NCI-H2227 treated with DMSO at 0.1 percent for 48 hours (cell line): ENCODE results near the gene DGKE.
A peak's percentile ranks its signal among the peaks of the same experiment; 100 is the strongest.

ENCODE experiments used
- DNase-seq: peaks from one replicate; lab custom pipeline; 2025; lab: John Stamatoyannopoulos, UW

The DGKE gene

DNA sequence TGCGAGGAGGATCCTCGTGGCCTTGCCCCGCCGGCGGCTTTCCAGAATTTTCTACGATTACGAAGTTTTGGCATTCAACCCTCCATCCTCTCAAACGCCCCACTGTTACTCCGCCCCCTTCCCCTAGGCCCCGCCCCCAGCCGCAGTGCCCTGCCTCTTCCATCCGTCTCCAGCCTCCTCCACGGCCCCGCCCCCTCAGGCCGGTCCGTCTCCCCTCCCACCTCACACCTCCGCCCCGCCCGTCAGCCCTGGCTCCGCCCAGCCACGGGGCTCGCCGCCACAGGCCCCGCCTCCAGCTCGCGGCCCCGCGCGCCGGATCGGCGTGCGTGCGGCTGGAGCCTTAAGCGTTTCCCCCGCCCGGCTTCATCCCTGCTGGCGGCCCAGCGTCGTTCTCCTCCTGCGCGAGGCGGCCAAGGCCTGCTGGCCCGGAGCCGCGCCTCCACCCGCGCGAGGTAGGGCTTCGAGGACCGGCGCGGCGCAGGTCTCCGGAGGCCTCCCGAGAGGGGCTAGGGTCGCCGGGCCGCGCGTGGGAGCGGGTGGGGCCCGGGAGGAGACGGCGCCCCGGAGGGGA lies at the start of gene DGKE, which contains the start of gene C17orf67:
Gene DGKE, plus strand, starts transcription at position 343 of the 571 bp plus-strand sequence. CDS start 645 bp downstream, outside the sequence.
Gene C17orf67, minus strand, starts transcription at position 112 of the 571 bp plus-strand sequence. CDS start 18,110 bp downstream, outside the sequence.
- peak; percentile 91 for DNase-seq

DNA sequence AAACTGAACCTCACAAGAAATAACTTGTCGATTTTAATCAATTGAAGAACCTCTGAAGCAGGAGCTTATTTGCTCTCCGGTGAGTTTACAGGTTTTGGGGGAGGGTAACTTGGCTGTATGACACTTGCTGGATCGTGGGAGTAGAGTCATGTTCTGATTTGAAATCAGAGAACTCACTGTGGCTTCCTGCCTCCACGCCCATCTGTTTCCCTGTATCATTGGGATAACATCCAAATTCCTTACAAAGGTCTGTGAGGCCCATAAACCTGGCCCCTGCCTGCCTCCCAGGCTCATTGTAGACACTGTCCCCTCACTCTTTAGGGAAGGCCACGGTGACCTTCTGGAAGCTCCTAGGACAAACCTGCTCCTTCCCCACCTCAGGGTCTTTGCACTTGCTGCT lies 48.5 kb upstream of the DGKE start:
- no peak for DNase-seq

- DNase-seq: no peak
These were observed 47.8 kb upstream of the DGKE start for GRCh38 chr17:56785997-56786680.

DNA sequence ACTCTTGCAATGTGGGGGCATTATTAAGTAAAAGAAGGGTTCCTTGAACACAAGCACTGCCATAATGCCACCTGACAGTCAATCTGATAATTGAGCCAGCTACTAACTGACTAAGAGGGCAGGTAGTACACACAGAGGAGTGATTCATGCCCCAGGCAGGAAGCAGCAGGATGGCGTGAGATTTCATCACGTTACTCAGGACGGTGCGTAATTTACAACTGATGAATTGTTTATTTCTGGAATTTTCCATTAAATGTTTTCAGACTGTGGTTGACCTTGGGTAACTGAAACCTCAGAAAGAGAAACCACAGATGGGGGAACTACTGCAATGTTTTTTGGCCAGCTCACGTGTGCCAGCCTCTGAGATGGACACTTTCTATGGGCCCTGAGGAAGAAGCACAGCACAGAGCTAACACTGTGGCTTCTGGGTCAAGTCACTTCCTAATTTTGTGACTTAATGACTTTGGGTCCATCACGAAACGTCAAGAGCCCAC lies 46.9 kb upstream of the DGKE start:
- no peak for DNase-seq

GRCh38 chr17:56792267-56792666 lies 41.7 kb upstream of the DGKE start:
- no peak for DNase-seq

DNA sequence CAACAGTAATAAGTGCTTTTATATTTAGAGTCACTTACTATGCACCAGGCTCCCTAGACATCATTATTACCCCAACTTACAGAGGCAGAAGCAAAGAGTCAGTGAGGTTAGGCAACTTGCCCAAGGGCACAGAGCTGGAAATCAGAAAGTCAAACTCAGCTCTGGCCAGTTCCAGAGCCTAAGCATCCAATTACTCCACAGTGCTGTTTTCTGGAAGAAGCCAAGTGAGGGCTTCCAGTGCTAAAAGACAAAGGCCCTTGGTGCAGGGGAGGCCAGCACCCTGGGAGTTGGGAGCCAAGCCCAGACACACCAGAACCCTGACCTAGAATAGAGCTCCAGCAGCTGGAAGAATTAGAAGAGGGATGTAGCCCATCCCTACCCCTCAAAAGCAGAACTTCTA lies 40.4 kb upstream of the DGKE start:
- no peak for DNase-seq

DNA sequence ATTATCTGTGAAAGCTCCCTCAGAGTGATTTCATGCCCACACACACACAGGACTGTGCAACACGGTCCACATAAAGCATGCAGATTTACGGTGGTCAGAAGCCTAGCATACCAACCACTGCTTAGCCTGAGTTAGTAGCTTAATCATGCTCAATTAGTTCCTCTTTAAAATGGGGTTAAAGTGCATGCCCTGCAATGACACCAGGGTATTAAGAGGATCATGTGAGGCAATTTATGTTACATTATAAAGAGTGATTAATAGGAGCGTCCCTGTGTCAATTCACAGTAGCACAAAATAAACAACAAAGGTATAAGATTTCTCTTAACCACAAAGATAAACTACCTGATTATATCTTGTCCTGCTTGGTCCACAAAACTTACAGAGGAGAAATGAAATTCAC lies 40.0 kb upstream of the DGKE start:
- DNase-seq: no peak

DNA sequence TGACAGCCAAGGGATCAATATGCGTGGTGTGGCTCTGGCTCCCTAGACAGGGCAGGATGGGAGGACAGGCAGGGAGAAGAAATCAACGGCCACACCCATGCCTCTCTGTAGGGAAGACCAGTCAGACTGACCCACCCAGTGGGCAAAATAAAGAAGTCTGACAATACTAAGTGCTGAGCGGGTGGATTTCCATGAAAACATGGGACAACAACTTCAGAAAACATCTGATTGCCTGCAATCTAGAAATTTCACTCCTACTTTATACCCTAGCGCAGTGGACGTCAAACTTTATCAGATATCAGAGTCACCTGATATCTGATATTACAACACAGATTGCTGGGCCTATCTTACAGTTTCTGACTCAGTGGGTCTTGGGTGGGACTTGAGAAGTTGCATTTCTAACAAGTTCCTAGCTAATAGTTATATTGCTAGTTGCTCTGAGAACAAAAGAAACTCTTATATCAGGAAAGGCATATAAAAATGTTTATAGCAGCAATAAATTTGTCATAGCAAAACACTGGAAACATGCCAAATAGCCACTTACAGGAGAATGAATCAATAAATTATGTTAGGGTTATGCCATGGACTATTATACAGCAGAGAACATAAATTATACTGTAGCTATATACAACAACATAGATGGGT lies 38.6 kb upstream of the DGKE start:
- no peak for DNase-seq

- no peak for DNase-seq
These were observed 37.4 kb upstream of the DGKE start for GRCh38 chr17:56796536-56796935.

DNA sequence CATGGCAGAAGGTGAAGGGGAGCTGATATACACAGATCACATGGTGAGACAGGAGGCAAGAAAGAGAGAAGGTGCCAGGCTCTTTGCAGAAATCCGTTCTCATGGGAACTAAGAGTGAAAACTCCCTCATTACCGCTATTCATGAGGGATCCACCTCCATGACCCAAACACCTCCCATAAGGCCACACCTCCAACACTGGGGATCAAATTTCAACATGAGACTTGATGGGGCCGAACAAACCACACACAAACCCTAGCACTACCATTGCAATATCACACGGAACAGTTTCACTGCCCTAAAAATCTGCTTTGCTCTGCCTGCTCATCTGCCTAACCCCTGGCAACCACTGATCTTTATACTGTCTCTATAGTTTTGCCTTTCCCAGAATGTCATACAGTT lies 35.0 kb upstream of the DGKE start:
- no peak for DNase-seq

- no peak for DNase-seq
These were observed 32.3 kb upstream of the DGKE start for GRCh38 chr17:56801459-56802178.

DNA sequence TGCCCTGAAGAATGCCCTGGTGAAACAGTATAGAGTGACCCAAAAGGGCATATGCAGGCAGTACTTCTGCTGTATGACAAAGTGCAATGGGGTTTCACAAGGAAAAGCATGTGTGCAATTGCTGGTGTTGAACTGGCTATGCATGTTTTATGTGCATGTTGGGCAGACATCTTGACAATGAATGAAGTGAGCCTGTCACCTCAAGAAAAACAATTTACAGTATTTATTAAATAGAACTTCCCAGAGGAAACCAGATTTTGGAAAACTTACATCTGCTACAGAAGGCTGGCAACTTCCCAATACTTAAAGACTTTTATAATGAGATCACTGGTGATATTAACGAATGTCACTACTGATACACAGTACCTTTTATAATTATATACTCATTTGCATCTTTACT lies 30.9 kb upstream of the DGKE start:
- no peak for DNase-seq

- DNase-seq: no peak
These were observed 29.5 kb upstream of the DGKE start for GRCh38 chr17:56804454-56804853.

DNA sequence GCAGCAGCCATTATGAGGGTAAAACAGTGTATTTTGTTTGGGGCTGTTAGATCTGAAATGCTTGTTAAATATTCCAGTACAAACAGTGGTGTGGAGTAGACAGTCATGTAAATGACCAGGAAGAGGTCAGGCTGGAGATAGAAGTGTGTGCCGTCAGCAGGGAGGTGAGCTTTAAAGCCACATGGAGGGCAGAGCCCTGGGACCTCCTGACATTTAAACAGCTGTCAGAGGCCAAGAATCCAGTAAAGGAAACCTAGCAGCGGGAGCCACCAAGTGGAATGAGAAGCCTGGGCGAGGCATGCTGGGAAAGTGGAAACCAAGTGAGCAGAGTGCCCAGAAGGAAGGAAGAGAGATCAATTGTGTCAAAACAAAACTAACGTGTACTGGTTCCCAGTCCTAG lies 27.0 kb upstream of the DGKE start:
- DNase-seq: no peak

DNA sequence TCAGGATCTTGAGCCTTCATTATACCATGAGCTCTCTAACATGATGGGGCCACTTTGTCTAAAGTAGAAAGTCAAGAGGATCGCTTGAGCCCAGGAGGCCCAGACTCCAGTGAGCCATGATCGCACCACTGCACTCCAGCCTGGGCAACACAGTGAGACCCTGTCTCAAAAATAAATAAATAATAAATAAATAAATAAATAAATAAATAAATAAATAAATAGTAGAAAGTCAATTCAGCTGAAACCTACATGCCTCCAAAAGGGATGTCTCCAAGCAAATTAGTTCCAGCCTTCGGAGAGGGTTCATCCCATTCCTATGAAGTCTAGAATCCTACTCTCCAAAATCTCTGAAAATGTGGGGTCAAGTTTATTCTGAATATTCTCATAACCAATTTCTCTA lies 26.2 kb upstream of the DGKE start:
- no peak for DNase-seq

- no peak for DNase-seq
These were observed 25.4 kb upstream of the DGKE start for GRCh38 chr17:56808503-56808902.

GRCh38 chr17:56809106-56809819 lies 24.7 kb upstream of the DGKE start:
- no peak for DNase-seq

- DNase-seq: no peak
These were observed 24.2 kb upstream of the DGKE start for GRCh38 chr17:56809820-56810179.

- no peak for DNase-seq
These were observed 23.6 kb upstream of the DGKE start for GRCh38 chr17:56810343-56810742.

GRCh38 chr17:56810891-56811775 lies 22.8 kb upstream of the DGKE start:
- no peak for DNase-seq

DNA sequence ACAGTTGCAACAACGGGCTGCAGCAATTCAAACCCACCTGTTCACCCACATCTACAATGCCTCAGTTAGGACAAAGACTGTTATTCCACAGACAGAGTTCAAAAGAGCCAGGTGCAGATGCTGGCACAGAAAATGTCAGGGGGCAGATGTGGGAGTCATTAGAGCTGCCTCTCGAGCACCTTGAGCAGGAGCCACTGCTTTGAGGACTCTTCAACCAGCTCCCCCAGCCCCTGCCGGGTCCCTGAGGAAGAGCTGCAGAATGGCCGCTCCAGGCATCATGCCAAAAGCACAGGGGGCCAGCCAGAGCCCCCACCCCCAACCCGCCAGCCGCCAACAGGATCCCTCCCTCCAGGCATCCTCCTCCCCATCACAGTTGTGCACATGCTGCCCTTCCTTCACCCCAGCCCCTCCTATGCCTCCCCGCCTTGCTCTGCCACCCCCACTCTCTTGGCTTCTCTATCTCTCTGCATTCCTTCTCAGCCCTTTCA lies 21.0 kb upstream of the DGKE start:
- DNase-seq: no peak
